Measurements from ENCODE around the gene CD47.

DNA sequence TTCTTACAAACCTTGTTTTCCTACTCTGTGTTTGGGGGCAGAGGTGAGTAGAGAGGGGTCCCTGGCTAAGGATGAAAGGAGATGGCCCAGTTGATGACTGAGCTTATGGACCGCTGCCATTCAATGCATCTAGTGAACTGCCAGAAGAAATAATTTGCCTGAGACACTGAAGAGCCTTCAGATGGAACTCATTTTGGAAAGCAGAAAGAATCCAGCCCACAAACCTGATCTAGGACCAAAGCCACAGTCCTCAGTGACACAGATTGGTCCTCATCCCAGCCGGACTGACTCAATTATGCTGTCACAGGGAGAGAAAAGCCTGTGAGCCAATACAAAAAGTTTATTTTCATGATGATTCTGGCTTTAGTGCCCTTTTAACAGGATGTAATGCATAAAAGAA, 82.7 kb downstream of the CD47 start:
- no peak for TF ChIP-seq POLR2A (IDR thresholded peaks at IDR 0.05)
- TF ChIP-seq POLR2AphosphoS5 (IDR thresholded peaks at IDR 0.05) = no peak
- no peak for TF ChIP-seq CTCF (IDR thresholded peaks at IDR 0.05)
- no peak for TF ChIP-seq EP300 (IDR thresholded peaks at IDR 0.05)

Data from stomach (tissue), 4 donors.